SIG-M5 treated with dmso at 0.1 percent for 504 hours (cell line): Measurements from ENCODE around the gene STK33.

Experiments
- DNase-seq: peaks from one replicate; lab custom pipeline; 2025; ENCODE audit not compliant: unreplicated experiment; lab: John Stamatoyannopoulos, UW

Gene STK33

DNA sequence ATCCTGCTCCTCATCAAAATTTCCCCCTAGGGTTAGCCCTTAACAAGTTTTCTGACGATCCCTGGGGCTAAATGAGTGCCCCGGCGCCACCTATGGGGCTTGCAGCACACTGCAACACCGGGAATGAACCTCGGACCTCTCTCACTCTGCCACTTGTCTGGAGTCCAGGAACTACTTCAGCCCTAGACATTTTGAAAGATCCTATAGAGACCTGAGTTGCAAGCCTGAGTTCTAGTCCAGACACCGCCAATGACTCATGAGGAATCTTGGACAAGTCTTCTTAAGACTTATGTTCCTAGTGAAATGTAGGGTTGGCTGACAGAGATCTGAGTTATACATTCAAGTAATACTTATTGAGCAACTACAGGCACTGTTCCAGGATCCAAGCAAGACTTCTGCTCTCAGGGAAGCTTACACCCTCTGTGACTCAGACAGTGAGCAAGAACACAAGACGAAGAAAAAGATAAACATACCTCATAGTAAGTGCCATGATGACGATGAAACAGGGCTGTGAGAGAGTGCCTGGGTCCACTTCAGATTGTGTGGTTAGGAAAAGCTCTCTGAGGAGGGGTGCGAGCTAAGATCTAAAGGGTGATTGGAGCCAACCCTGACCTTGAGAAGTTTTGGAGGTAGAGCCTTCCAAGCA lies 10.2 kb upstream of the STK33 start:
- DNase-seq = peak; percentile 66

DNA sequence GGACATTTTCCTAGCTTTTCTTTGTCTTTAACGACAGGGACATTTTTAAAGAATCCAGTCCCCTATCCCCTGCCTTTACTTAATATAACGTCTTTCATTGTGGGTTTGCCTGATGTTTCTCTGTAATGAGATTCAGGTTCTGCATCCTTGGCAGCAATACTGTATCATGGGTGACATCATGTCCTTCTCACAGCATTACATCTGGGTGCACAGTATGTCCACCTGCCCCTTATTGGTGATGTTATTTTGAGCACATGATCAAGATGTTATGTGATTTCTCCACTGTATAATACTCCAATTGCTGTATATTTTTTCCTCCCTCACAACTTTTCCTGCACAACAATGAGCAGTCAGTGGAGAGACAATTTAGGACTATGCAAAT lies 9.7 kb upstream of the STK33 start:
- no peak for DNase-seq

DNA sequence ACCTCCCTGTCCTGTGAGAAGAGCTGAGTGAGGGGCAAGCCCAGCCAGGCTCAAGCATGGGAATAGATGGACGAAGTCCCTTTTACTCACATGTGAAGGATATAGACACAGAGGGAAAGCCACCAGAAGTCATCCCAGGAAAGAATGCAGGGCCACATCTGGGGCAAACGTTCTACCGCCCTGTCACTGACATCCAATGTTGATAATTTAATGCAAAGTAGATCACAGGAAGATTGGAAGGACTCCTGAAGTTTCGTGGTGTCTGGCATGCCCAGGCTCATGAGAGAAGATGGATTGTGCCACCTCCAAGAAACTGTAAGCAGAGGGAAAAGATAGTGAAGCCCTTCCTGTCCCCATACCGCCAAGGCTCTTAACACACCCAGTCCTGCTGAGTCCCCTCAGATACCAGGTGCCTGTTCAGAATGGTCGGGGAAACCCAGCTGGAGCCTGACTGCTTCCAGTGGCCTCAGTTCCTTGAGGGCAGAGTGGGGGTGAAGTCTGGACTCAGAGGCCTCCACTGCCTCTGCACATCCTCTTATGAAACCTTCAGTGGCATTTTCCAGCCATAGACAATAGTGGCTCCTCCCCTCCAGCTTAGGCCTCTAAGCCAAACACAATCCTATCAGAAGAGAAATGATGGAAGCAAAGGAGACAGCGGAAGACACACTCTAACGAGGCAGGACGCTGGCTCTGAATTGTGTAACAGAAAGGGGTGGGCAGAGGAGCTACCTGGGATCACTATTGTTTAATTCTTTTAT lies 7.5 kb upstream of the STK33 start:
- no peak for DNase-seq

DNA sequence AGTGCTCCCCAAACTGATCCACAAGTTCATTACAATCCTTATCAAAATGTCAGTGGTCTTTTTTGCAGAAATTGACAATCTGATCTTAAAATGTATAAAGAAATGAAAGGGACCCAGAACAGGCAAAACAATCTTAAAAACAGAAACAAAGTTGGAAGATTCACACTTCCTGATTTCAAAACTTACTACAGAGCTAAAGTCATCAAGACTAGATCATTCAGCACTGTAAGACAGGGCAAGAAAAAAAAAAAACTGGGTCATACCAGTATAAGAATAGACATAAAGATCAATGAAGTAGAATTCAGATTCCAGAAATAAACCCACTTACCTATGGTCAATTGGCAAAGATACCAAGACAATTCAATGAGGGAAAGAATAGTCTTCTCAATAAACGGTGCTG lies 4.5 kb upstream of the STK33 start:
- no peak for DNase-seq

DNA sequence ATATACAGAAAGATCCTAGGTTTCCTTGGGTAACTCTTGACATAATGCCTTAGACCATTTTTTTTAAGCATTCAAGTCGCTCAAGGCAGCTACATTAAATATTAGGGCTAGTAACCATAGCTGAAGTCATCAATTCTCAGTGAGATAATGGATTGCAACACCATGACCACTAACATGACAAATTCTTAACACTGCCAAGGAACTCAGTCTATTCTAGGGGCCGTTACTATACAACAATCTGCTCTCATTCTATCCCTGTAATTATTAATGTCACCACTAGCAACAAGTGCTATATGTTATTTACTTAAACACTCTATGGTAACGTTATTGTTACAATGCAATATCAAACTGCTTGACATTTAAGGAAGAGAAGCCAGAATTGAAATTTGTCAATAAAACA lies 3.2 kb upstream of the STK33 start:
- DNase-seq = peak; percentile 27

DNA sequence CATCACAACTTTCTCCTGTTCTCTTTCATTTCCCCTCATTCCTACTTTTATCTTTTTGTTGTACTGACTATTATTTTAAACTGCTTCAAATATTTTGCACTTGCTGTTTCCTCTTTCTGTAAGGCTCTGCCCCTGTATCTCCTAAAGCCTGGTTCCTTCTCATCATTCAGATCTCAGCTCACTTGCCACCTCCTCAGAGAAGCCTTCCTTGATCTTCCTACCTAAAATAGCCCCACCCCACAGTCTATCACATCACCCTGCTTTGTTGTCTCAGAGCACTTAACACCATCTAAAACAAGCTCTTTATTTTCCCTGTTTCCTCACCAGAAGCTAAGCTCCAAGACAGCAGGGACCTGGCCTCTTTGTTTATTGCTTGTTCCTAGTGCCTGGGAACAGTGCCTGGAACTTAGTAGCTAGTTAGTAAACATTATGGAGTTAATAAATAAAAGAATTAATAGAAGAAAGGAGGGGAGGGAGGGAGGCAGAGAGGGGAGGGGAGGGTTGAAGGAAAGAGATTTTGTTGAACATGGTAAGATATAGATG lies 2.5 kb upstream of the STK33 start:
- DNase-seq = no peak

DNA sequence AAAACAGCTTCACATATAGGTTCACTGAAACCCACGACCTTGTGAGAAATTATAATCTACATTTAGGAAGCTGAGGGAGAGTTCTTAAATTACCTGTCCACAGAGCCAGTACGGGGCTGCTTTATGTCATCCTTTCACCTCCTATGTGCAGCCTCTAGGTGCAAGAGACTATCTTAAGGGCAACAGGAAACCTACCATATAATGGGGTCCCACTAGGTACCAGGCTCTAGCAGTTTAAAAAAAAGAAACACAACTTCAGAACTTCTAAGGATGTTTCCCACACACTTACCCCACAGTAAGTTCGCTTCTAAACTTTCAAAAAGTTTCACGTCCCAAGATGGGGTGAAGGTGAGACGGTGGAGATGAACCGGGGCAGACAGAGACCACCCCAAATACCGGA lies 573 bp downstream of the STK33 start:
- DNase-seq = no peak

DNA sequence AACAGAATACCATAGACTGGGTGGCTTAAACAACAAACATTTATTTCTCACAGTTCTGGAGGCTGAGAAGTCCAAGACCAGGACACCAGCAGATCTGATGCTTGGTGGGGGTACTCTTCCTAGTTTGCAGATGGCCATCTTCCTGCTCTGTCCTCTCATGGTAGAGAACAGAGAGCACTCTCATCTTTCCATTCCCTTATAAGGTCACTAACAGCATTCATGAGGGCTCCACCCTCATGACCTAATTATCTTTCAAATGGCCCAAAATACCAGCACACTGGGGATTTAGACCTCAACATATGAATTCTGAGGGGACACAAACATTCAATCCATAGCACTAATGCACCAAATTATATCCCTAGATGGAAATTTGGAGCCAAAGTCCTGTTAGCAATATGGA lies 6.1 kb downstream of the STK33 start:
- DNase-seq = no peak

DNA sequence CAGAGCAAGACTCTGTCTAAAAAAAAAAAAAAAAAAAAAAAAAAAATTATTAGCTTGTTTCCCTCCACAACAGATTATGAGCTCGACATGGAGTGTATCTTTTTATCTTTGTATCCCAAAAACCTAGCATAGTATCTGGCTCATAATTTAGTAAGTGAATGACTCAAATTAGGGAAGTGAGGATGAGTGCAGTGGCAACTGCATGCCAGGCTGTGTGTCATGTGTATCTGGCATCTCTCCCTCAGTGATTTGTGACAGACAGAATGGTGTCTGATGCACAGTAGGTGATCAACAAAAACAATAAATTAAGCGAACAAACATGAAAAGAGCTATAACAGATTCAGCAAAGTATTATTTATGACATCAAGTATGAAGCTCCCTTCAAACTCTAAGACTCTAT lies 7.2 kb downstream of the STK33 start:
- DNase-seq = no peak

DNA sequence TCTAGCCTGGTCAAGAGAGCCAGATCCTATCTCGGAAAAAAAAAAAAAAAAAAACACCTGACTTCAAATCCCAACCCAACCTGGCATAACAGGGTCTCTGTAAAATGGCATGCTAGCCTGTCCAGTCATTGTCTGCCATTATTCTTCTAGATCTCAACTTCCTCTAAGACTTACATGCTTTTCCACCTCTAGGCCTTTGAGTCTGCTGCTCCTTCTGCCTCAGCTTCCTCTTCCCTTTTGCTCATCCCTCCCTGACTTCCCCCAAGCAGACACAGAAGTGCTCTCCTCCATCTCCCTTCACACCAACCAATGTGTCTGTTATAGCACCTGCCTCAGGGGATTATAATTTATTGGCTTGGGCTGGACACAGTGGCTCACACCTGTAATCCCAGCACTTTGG lies 7.8 kb downstream of the STK33 start:
- DNase-seq = no peak

DNA sequence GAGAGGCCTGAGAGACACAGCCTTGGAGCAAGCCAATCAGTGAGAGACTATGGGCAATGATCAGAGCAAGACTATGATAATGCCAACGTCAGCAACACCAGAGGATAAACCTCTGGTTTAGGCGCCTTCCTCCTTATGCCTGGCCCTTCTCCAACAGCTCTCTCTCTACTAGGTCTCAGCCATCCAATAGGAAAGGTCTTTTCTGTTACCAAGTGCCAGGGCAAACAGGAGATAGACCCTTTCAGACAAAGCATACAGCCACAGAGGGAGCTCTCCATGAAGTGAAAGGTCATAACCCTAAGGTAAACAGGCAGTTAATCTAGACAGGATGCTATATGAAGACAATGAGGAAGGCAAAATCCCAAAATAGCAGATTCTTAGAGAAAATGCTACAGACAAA lies 9.5 kb downstream of the STK33 start:
- DNase-seq = no peak

DNA sequence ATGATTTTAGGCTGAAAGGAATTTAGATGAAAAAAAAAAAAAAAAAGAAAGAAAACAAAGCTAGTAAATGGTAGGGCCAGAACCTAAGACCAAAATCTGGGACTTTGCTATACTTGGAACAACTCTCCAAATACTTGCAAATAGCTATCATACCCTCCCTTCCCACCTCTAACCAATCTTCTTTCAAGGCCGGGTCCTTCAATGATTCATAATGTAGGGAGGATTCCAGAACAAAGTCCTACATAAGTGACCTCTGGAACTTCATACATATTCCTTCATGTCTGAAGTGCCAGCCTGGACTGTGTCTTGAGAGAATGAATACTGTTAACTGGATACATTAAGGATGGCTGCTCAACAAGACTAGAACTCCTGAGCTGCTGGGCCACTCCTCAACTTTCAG lies 9.9 kb downstream of the STK33 start:
- no peak for DNase-seq

DNA sequence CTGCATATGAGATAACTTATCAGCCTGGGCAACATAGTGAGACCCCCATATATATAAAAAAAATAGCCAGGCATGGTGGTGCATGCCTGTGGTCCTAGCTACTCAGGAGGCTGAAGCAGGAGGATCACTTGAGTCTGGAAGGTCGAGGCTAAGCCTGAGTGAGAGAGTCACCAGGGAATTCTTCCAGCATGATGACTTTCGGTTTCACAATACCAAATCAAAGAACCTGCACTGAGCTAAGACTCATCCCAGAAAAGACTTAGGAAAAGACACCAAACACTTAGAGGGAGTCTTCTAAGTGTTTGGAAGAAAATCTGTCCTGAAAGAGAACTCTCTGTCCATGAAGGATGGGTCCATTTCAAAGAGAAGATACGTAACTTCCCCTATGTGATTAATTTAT lies 12.7 kb downstream of the STK33 start:
- DNase-seq = no peak

DNA sequence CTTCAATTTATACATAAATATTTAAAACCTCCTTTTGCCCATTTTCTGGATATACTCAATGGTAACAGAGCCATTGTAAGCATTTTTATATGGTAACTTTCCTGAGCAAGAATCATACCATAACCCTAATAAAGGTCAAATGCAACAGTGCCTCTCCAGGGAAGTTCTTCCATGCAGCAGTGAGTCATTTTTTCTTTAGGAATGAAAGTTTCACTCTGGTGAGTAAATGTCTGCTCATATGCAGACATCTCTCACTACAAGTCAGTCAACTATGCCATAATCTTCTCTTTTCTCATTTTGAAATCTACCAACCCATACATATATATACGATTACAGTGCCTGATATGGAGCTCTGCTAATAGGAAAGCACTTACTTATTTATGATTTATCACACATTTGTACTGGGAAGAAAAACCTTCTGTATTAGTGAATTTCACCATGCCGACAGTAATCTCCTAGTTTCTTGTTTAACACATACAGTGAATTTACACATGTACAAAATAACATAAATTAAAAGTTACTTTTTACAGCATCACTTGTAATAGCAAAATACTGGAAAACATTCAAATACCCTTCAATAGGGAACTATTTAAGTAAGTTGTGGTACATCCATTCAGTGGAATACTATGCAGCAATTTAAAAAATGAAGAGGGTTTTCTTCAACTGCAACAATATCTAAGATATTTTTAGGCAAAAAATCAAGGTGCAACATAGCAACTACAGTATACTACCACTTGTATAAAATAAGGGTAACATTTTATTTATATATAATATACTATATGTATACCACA lies 16.0 kb downstream of the STK33 start:
- DNase-seq = no peak

DNA sequence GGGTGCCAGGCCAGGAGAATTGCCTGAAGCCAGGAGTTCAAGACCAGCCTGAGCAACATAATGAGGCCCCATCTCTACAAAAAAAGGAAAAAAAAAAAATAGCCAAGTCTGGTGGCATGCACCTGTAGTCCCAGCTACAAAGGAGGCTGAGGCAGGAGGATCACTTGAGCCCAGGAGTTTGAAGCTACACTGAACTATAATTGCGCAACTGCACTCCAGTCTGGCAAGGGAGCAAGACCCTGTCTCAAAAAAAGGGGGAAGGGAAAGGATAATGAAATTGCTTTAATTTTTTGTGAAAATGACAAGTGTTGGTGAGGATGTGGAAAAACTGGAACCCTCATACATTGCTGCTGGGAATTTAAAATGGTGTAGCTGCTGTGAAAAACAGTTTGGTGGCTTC lies 19.2 kb downstream of the STK33 start:
- DNase-seq = no peak

DNA sequence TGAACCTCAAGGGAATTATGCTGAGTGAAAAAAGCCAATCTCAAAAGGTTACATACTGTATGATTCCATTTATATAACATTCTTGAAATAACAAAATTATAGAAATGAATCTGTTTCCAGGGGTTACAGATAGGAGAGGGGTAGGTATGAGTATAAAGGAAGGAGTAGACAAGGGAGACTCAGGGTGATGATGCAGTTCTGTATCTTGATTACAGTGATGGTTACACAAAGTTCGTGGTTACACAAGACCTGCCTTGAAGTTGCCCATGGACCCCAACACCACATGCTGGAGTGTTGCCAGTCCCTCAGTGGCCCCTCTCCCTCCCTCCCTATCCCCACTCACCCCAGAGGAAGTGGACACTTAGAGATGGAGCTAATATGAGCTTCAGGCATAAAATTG lies 20.3 kb downstream of the STK33 start:
- DNase-seq = no peak

DNA sequence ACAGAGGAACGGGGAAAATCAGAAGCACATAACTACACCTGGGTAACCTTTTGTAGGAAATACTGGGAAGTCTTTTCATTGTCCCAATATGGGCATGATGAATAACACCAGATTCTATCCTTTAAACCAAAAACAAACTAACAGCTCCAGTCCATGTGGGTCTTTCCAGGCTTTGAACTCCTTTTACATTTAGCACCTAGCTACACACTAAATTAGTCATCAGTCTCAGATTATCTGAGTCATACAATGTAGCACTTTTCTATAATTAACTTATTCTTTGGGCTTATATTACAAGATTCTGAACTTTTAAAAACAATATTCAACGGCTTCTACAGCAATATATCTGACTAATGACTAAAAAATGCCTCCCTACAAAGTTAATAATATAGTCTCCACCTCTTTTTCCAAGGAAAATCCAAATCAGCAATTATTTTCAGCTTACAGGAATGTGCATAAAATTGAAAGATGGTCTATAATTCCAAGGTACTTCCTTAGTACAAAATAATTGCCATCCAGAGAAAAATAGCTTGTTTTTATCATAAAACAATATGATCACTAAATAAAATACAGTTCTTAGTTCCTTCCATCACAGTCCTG lies 26.3 kb downstream of the STK33 start:
- no peak for DNase-seq

DNA sequence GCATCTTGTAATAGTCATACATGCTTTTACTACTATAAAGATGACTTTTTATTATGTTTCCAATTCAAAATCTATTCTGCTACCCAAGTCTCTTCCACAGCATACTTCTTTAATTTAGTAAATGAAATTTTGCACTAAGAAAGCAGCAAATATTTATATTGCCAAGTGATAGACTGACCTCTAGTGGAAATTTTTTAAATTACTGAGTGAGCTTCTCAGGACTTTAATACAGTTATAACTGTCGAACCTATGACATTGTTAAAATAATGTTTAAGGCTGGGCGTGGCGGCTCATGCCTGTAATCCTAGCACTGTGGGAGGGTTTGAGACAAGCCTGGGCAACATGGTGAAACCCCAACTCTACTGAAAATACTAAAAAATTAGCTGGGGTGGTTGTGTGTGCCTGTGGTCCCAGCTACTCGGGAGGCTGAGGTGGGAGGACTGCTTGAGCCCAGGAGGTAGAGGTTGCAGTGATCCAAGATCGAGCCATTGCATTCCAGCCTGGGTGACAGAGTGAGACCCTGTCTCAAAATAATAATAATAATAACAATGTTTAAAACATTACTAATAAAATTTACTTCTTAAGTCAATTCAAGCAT lies 27.3 kb downstream of the STK33 start:
- peak; percentile 37 for DNase-seq

DNA sequence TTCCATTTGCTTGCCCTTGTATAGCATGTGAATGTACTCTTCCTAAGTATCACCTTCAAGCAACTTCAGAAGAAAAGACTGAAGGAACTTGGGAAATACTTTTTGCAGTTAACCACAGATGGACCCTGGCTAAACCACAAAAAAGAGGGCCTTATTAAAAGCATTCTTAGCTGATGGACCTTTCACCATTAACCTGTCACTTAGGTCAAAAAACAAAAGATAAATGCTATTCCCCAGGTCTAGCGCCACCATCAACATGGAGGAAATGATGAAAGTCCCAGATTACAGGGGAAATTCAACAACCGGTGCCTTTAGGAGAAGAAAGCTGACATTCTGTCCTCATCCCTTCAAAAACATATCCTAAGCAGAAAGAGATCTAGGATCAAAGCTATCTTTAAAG lies 29.5 kb downstream of the STK33 start:
- DNase-seq = no peak

DNA sequence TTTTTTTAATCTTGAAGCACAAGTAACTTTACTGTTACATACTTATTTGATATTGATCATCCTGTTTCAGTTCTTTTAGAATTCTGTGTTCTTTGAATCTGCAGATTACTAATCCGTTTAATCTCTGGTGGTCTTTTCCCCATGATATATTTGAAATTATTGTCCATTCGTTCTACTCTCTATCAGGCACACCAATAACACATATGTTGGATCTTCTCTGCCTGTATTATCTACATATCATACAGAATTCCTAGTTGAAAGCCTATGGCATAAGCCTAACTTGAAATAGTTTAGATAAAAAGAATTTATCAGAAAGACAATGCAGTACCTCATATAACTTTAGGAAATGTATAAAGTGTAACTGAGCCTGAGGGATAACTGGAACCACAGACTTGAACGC lies 32.6 kb downstream of the STK33 start:
- DNase-seq = no peak

DNA sequence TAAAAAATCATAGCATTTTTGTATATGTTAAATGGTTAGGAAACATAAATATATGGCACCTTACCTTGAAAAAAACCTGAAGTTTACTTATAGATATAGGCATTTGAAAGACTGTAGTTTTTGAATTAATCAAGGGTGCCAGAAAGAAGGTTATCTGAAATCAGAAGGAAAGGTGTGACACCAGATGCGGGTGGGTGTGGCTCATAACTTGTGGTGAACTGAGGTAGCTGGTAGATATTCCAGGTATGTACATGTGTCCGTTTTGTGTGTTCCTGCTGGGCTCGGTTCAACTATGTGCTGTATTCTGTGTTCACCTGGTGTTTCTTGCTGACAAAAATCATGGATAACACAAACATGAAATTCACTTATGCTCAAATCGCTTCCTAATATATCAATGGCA lies 35.6 kb downstream of the STK33 start:
- DNase-seq = no peak
